Stimulated activated CD4-positive, alpha-beta T cell treated with anti-CD3 and anti-CD28 coated beads, Interleukin-12 subunit alpha, Interleukin-12 subunit beta, amount 100 ng/mL, for 48 hours (primary cell): Measurements from ENCODE around the gene DNM3.

Experiments
- DNase-seq, 3 donors: peaks; one replicate each; pipeline ENCODE4 v3.0.0-alpha.2; 2020; ENCODE audit warnings: low read depth in 2 of 3, low spot score in 1 of 3

The DNM3 gene

GRCh38 chr1:172308577-172308976 is 467.3 kb downstream of the DNM3 start:
- no peak for DNase-seq

- no peak for DNase-seq
These were observed 479.4 kb downstream of the DNM3 start for GRCh38 chr1:172320733-172321132.

- no peak for DNase-seq
These were observed 480.2 kb downstream of the DNM3 start for GRCh38 chr1:172321451-172321850.

GRCh38 chr1:172322219-172323061 is 481.1 kb downstream of the DNM3 start:
- no peak for DNase-seq

GRCh38 chr1:172323686-172324085 is 482.4 kb downstream of the DNM3 start:
- no peak for DNase-seq

- DNase-seq: no peak
These were observed 482.8 kb downstream of the DNM3 start for GRCh38 chr1:172324086-172324485.

GRCh38 chr1:172324761-172325160 is 483.5 kb downstream of the DNM3 start:
- no peak for DNase-seq

- DNase-seq: no peak
These were observed 484.2 kb downstream of the DNM3 start for GRCh38 chr1:172325531-172325930.

GRCh38 chr1:172326136-172326535 is 484.8 kb downstream of the DNM3 start:
- no peak for DNase-seq

- no peak for DNase-seq
These were observed 487.0 kb downstream of the DNM3 start for GRCh38 chr1:172328266-172328665.

- no peak for DNase-seq
These were observed 490.9 kb downstream of the DNM3 start for GRCh38 chr1:172332230-172332629.

GRCh38 chr1:172335377-172335776 is 494.1 kb downstream of the DNM3 start:
- DNase-seq: no peak

GRCh38 chr1:172338295-172338735 is 497.0 kb downstream of the DNM3 start:
- DNase-seq: peak in 2 of 3 donors; percentile 40 to 44

GRCh38 chr1:172339842-172340241 is 498.5 kb downstream of the DNM3 start:
- DNase-seq: no peak

- DNase-seq: no peak
These were observed 499.2 kb downstream of the DNM3 start for GRCh38 chr1:172340520-172340919.

- DNase-seq: no peak
These were observed 500.4 kb downstream of the DNM3 start for GRCh38 chr1:172341697-172342096.

GRCh38 chr1:172342584-172343239 is 501.4 kb downstream of the DNM3 start:
- no peak for DNase-seq

- no peak for DNase-seq
These were observed 502.2 kb downstream of the DNM3 start for GRCh38 chr1:172343240-172344160.

- no peak for DNase-seq
These were observed 503.1 kb downstream of the DNM3 start for GRCh38 chr1:172344444-172344843.

- no peak for DNase-seq
These were observed 503.8 kb downstream of the DNM3 start for GRCh38 chr1:172345077-172345476.

- DNase-seq: no peak
These were observed 506.1 kb downstream of the DNM3 start for GRCh38 chr1:172347416-172347815.
